Activated naive CD8-positive, alpha-beta T cell treated with anti-CD3 and anti-CD28 coated beads, Interleukin-2, amount 50 U/mL, for 24 hours (primary cell): Measurements from ENCODE around the gene CDK6.

ENCODE experiments used
- ATAC-seq: fragments of 150-1000 bp; cut with Tn5 transposase; one replicate; pipeline ENCODE4 v1.10.0; 2021
- DNase-seq: peaks from one replicate; pipeline ENCODE4 v3.0.0; 2021
- H3K27ac Mint-ChIP-seq: one replicate; pipeline ENCODE4 v1.8.0; 2021; ENCODE audit warnings: mild to moderate bottlenecking, mixed read lengths
- H3K27me3 Mint-ChIP-seq: one replicate; pipeline ENCODE4 v1.8.0; 2021; ENCODE audit warnings: mixed read lengths
- H3K36me3 Mint-ChIP-seq: one replicate; pipeline ENCODE4 v1.8.0; 2021; ENCODE audit warnings: low read depth, mixed read lengths
- H3K4me1 Mint-ChIP-seq: one replicate; pipeline ENCODE4 v1.8.0; 2021; ENCODE audit warnings: mixed read lengths
- H3K4me3 Mint-ChIP-seq: one replicate; pipeline ENCODE4 v1.8.0; 2021; ENCODE audit warnings: mild to moderate bottlenecking, moderate library complexity, mixed read lengths
- H3K9me3 Mint-ChIP-seq: one replicate; pipeline ENCODE4 v1.8.0; 2021; ENCODE audit warnings: mixed read lengths

Gene CDK6

GRCh38 chr7:92629779-92630178 is 206.6 kb downstream of the CDK6 start:
- no peak overlapping the region for H3K4me3 Mint-ChIP-seq
- peaks cover 95% of the 10 kb centered on the region for H3K4me1 Mint-ChIP-seq
- no peaks in the 10 kb centered on the region for H3K27me3 Mint-ChIP-seq

GRCh38 chr7:92627956-92628355 is 208.4 kb downstream of the CDK6 start:
- Mint-ChIP-seq H3K4me1 (peaks cover 96% of the 10 kb centered on the region), H3K4me3 (no peak overlapping the region), H3K36me3 (peaks cover 66% of the 10 kb centered on the region), H3K27me3 (no peaks in the 10 kb centered on the region), H3K27ac (peak overlapping the region; percentile 64), H3K9me3 (peaks cover 17% of the 10 kb centered on the region)
- DNase-seq = no peak
- no peak for ATAC-seq

More at GRCh38 chr7:92629779-92630178, 206.6 kb downstream of the CDK6 start:
- peaks cover 17% of the 10 kb centered on the region for H3K9me3 Mint-ChIP-seq
- no peak for DNase-seq
- ATAC-seq = no peak
- H3K27ac Mint-ChIP-seq = peak overlapping the region; percentile 64
- peaks cover 49% of the 10 kb centered on the region for H3K36me3 Mint-ChIP-seq

- H3K27ac Mint-ChIP-seq = peak overlapping the region; percentile 86
- no peak for ATAC-seq
- H3K27me3 Mint-ChIP-seq = no peaks in the 10 kb centered on the region
- peaks cover 17% of the 10 kb centered on the region for H3K9me3 Mint-ChIP-seq
- peak overlapping the region; percentile 22 for H3K4me3 Mint-ChIP-seq
- DNase-seq = no peak
- peaks cover 97% of the 10 kb centered on the region for H3K4me1 Mint-ChIP-seq
- peaks cover 78% of the 10 kb centered on the region for H3K36me3 Mint-ChIP-seq
Observed at GRCh38 chr7:92626281-92626809, 210.0 kb downstream of the CDK6 start.

GRCh38 chr7:92625617-92626016 is 210.8 kb downstream of the CDK6 start:
- peaks cover 17% of the 10 kb centered on the region for H3K9me3 Mint-ChIP-seq
- DNase-seq = no peak
- H3K4me3 Mint-ChIP-seq = peak overlapping the region; percentile 40
- no peaks in the 10 kb centered on the region for H3K27me3 Mint-ChIP-seq
- peaks cover 97% of the 10 kb centered on the region for H3K4me1 Mint-ChIP-seq
- H3K27ac Mint-ChIP-seq = peak overlapping the region; percentile 88
- peaks cover 77% of the 10 kb centered on the region for H3K36me3 Mint-ChIP-seq
- peak; percentile 54 for ATAC-seq

- peaks cover 86% of the 10 kb centered on the region for H3K4me1 Mint-ChIP-seq
- peak overlapping the region; percentile 88 for H3K27ac Mint-ChIP-seq
- H3K36me3 Mint-ChIP-seq = peaks cover 73% of the 10 kb centered on the region
- DNase-seq (no peak), ATAC-seq (no peak)
- no peaks in the 10 kb centered on the region for H3K27me3 Mint-ChIP-seq
- H3K4me3 Mint-ChIP-seq = no peak overlapping the region
- H3K9me3 Mint-ChIP-seq = peaks cover 13% of the 10 kb centered on the region
Observed at GRCh38 chr7:92624298-92624996, 211.9 kb downstream of the CDK6 start.

- no peak overlapping the region for H3K4me3 Mint-ChIP-seq
- H3K9me3 Mint-ChIP-seq = peaks cover 10% of the 10 kb centered on the region
- ATAC-seq = no peak
- H3K4me1 Mint-ChIP-seq = peaks cover 77% of the 10 kb centered on the region
- H3K36me3 Mint-ChIP-seq = peaks cover 69% of the 10 kb centered on the region
- no peaks in the 10 kb centered on the region for H3K27me3 Mint-ChIP-seq
- no peak for DNase-seq
- peak overlapping the region; percentile 72 for H3K27ac Mint-ChIP-seq
Observed at GRCh38 chr7:92623544-92623943, 212.8 kb downstream of the CDK6 start.

- Mint-ChIP-seq H3K9me3 (peaks cover 4% of the 10 kb centered on the region), H3K36me3 (peaks cover 67% of the 10 kb centered on the region), H3K27ac (peak overlapping the region; percentile 92), H3K4me3 (no peak overlapping the region), H3K27me3 (no peaks in the 10 kb centered on the region), H3K4me1 (peaks cover 70% of the 10 kb centered on the region)
- no peak for ATAC-seq
- no peak for DNase-seq
Observed at GRCh38 chr7:92622685-92623084, 213.7 kb downstream of the CDK6 start.

- no peaks in the 10 kb centered on the region for H3K27me3 Mint-ChIP-seq
- H3K4me1 Mint-ChIP-seq = peaks cover 63% of the 10 kb centered on the region
- H3K36me3 Mint-ChIP-seq = peaks cover 69% of the 10 kb centered on the region
- ATAC-seq (no peak), DNase-seq (no peak)
- peak overlapping the region; percentile 92 for H3K27ac Mint-ChIP-seq
- no peak overlapping the region for H3K4me3 Mint-ChIP-seq
- H3K9me3 Mint-ChIP-seq = no peaks in the 10 kb centered on the region
Observed at GRCh38 chr7:92622030-92622429, 214.3 kb downstream of the CDK6 start.

- Mint-ChIP-seq H3K9me3 (no peaks in the 10 kb centered on the region), H3K4me1 (peaks cover 59% of the 10 kb centered on the region), H3K27ac (peak overlapping the region; percentile 92), H3K27me3 (no peaks in the 10 kb centered on the region), H3K36me3 (peaks cover 73% of the 10 kb centered on the region), H3K4me3 (peak overlapping the region; percentile 38)
- ATAC-seq (peak; percentile 30), DNase-seq (no peak)
Observed at GRCh38 chr7:92621561-92622023, 214.8 kb downstream of the CDK6 start.

- Mint-ChIP-seq H3K4me1 (peaks cover 54% of the 10 kb centered on the region), H3K27ac (peak overlapping the region; percentile 92), H3K4me3 (peak overlapping the region; percentile 38), H3K36me3 (peaks cover 73% of the 10 kb centered on the region), H3K27me3 (no peaks in the 10 kb centered on the region), H3K9me3 (no peaks in the 10 kb centered on the region)
- ATAC-seq = peak; percentile 89
- peak; percentile 80 for DNase-seq
Observed at GRCh38 chr7:92621026-92621540, 215.3 kb downstream of the CDK6 start.

GRCh38 chr7:92615861-92616260 is 220.5 kb downstream of the CDK6 start:
- Mint-ChIP-seq H3K4me1 (peaks cover 20% of the 10 kb centered on the region), H3K4me3 (no peak overlapping the region), H3K9me3 (no peaks in the 10 kb centered on the region), H3K27me3 (no peaks in the 10 kb centered on the region), H3K36me3 (peaks cover 60% of the 10 kb centered on the region), H3K27ac (no peak overlapping the region)
- ATAC-seq = no peak
- no peak for DNase-seq

- ATAC-seq (no peak), DNase-seq (no peak)
- no peaks in the 10 kb centered on the region for H3K27me3 Mint-ChIP-seq
- peaks cover 25% of the 10 kb centered on the region for H3K4me1 Mint-ChIP-seq
- peaks cover 60% of the 10 kb centered on the region for H3K36me3 Mint-ChIP-seq
- H3K9me3 Mint-ChIP-seq = no peaks in the 10 kb centered on the region
- H3K27ac Mint-ChIP-seq = peak overlapping the region; percentile 44
- H3K4me3 Mint-ChIP-seq = no peak overlapping the region
Observed at GRCh38 chr7:92614660-92615174, 221.7 kb downstream of the CDK6 start.

- Mint-ChIP-seq H3K4me1 (peaks cover 25% of the 10 kb centered on the region), H3K27me3 (no peaks in the 10 kb centered on the region), H3K9me3 (no peaks in the 10 kb centered on the region), H3K27ac (peak overlapping the region; percentile 32), H3K4me3 (no peak overlapping the region), H3K36me3 (peaks cover 55% of the 10 kb centered on the region)
- ATAC-seq (no peak), DNase-seq (no peak)
Observed at GRCh38 chr7:92613720-92614119, 222.7 kb downstream of the CDK6 start.

GRCh38 chr7:92613214-92613613 is 223.2 kb downstream of the CDK6 start:
- Mint-ChIP-seq H3K4me3 (no peak overlapping the region), H3K4me1 (peaks cover 25% of the 10 kb centered on the region), H3K36me3 (peaks cover 50% of the 10 kb centered on the region), H3K9me3 (no peaks in the 10 kb centered on the region), H3K27me3 (no peaks in the 10 kb centered on the region), H3K27ac (peak overlapping the region; percentile 64)
- DNase-seq (no peak), ATAC-seq (no peak)

- Mint-ChIP-seq H3K36me3 (peaks cover 45% of the 10 kb centered on the region), H3K4me1 (peaks cover 25% of the 10 kb centered on the region), H3K9me3 (no peaks in the 10 kb centered on the region), H3K4me3 (no peak overlapping the region), H3K27me3 (no peaks in the 10 kb centered on the region), H3K27ac (peak overlapping the region; percentile 17)
- ATAC-seq (no peak), DNase-seq (no peak)
Observed at GRCh38 chr7:92612501-92612900, 223.9 kb downstream of the CDK6 start.
